Vagina (tissue), 2 donors: ENCODE results near the gene MRFAP1L1. TPM values are rescaled to one million over a fixed set of nuclear protein-coding genes. Genes with fewer than 3 reads are reported as not detected.
"Not testable (repeated sequence)": the region's sequence is repeated elsewhere in the genome, so short reads cannot be mapped to it uniquely, and the experiment has no call there.

Experiments
- DNase-seq, 2 donors: peaks; one replicate each; pipeline ENCODE4 v3.0.0-alpha.2; 2017; ENCODE audit errors: extremely low spot score in 2 of 2
- H3K27ac ChIP-seq: fragments of 200-600 bp; sonication (generic); one replicate; pipeline ENCODE4 v1.5.1; 2019
- H3K27me3 ChIP-seq: fragments of 200-600 bp; sonication (generic); one replicate; pipeline ENCODE4 v1.5.1; 2019
- H3K36me3 ChIP-seq, 2 donors: fragments of 200-600 bp; sonication (generic); one replicate each; pipeline ENCODE4 v1.5.1; 2017 to 2019
- H3K4me1 ChIP-seq: fragments of 200-600 bp; sonication (generic); one replicate; pipeline ENCODE4 v1.5.1; 2019
- H3K4me3 ChIP-seq, 2 donors: fragments of 200-600 bp; sonication (generic); 1 replicate in 1 of 2; 2 replicates in 1 of 2; pipeline ENCODE4 v1.5.1; 2016 to 2019
- H3K9me3 ChIP-seq: fragments of 200-600 bp; sonication (generic); one replicate; pipeline ENCODE4 v1.5.1; 2019
- CTCF ChIP-seq, 3 experiments: fragments of 450-650 bp in 2 of 3; fragments of 200-600 bp in 1 of 3; sonication (generic) in 1 of 3; IDR thresholded peaks; one replicate each; pipeline ENCODE4 v1.5.1; 2017 to 2019; ENCODE audit warnings: antibody characterized with exemption in 3 of 3, mild to moderate bottlenecking in 2 of 3, moderate library complexity in 2 of 3
- POLR2A ChIP-seq, 2 donors: fragments of 450-650 bp; IDR thresholded peaks; one replicate each; pipeline ENCODE4 v1.6.1; 2017; ENCODE audit warnings: antibody characterized with exemption in 2 of 2, mild to moderate bottlenecking in 2 of 2, moderate library complexity in 2 of 2
- POLR2AphosphoS5 ChIP-seq, 2 donors: sonication (generic); formaldehyde crosslinking; IDR thresholded peaks; one replicate each; pipeline ENCODE4 v1.9.0; 2017; ENCODE audit warnings: antibody characterized with exemption in 2 of 2, mild to moderate bottlenecking in 2 of 2, low read depth in 1 of 2; ENCODE audit not compliant: insufficient read depth in 1 of 2
- intact Hi-C: fragments of 100-400 bp; cut with DNase I; formaldehyde crosslinking; loops from one replicate; pipeline ENCODE4 v1.15.1; 2023
- total RNA-seq: library from RNA; depleted of rRNA; stranded (reverse); fragments of >200 nt; gene quantifications from one replicate; pipeline ENCODE4 v1.2.3, GENCODE V29; 2016

The MRFAP1L1 gene
- total RNA-seq, 1 donor from 2014 or later: 73.9 TPM

DNA sequence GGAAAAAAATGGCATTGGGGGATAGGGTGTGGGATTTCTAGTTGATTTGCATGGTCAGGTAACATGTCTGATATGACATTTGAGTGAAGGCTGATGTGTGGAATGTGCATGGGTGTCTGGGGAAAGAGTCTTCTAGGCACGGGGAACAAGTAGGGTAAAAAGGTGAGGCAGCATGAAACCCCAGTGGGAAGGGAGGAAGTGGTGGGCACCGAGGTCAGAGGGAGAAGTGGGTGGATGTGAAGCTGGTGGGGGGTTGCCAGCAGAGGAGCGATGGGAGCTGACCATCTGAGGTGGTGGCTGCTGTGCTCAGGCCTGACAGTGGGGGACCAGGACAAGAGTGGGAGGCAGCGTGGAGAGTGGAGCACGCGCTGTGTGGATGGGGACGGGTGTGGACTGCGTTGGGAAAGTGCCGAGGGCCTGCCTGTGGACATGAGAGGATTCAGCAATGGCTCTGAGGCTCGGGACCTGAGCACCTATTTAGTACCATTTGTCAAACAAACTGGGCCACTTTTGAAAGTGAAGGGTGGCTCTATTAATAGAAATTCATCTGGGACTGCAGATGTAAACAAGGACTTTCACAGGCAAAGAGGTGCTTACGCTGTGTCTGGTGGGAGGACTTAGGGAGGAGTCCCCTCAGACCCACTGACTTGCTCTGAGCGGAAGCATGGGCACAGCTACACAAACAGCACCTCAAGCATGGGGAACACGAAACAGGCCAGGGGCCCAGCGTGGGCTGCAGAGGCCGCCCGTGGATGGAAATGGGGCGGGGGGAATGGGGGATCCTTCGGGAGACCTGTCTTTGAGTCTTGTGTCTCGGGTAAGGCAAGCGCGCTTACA, 32.7 kb downstream of the MRFAP1L1 start:
- intact Hi-C loops: no loop called here
- no peak overlapping the region for H3K4me3 ChIP-seq
- no peak for DNase-seq
- TF ChIP-seq POLR2AphosphoS5 (IDR thresholded peaks at IDR 0.05; ENCODE audit: insufficient read depth in 1 of 2, low read depth in 1 of 2) (no peak), POLR2A (IDR thresholded peaks at IDR 0.05) (no peak), CTCF (IDR thresholded peaks at IDR 0.05) (no peak)
- peaks cover 40% of the 10 kb centered on the region for H3K4me1 ChIP-seq
- no peaks in the 10 kb centered on the region for H3K27me3 ChIP-seq
- no peak overlapping the region for H3K27ac ChIP-seq
- H3K36me3 ChIP-seq: no peaks in the 10 kb centered on the region
- H3K9me3 ChIP-seq: no peaks in the 10 kb centered on the region

- Histone ChIP-seq H3K36me3 (no peaks in the 10 kb centered on the region), H3K4me1 (peaks cover 40% of the 10 kb centered on the region), H3K27me3 (no peaks in the 10 kb centered on the region), H3K27ac (peak overlapping the region; percentile 75), H3K9me3 (no peaks in the 10 kb centered on the region), H3K4me3 (peak overlapping the region; percentile 58 to 71)
- no peak for TF ChIP-seq POLR2AphosphoS5 (IDR thresholded peaks at IDR 0.05; ENCODE audit: insufficient read depth in 1 of 2, low read depth in 1 of 2)
- peak in 1 of 3 experiments; percentile 25 for TF ChIP-seq CTCF (IDR thresholded peaks at IDR 0.05)
- no peak for DNase-seq
- intact Hi-C loops: no loop called here
These were observed 35.0 kb downstream of the MRFAP1L1 start for GRCh38 chr4:6674500-6675149.

DNA sequence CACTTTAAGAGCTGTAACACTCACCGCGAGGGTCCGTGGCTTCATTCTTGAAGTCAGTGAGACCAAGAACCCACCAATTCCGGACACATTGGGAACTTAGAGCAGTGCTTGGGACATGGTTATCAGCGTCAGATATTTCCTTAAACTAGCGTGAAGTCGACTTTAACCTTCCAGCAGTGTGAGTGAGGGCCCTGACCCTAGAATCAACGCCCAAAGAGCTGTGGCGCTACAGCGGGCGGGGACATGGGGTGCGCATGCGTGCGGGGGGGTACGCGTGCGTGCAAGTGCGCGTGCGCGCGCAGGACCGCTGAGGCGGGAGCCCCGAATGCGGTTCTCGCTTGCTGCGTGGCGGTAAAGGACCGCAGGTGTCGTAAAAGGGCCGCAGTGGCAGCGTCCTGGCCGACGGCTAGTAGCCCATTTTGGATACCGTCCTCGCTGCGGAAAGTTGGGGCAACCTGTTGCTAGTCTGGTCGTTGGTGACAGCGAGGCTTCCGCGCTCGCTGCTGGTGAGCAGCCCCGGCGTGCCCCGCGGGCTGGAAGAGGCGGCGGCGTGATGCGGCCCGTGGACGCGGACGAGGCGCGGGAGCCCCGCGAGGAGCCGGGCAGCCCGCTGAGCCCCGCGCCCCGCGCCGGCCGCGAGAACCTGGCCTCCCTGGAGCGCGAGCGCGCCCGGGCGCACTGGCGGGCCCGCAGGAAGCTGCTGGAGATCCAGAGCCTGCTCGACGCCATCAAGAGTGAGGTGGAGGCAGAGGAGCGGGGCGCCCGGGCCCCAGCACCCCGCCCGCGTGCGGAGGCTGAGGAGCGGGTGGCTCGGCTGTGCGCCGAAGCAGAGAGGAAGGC, 35.8 kb downstream of the MRFAP1L1 start:
- H3K27me3 ChIP-seq: no peaks in the 10 kb centered on the region
- peak overlapping the region; percentile 58 to 71 for H3K4me3 ChIP-seq
- H3K9me3 ChIP-seq: no peaks in the 10 kb centered on the region
- intact Hi-C loops: no loop called here
- TF ChIP-seq POLR2AphosphoS5 (IDR thresholded peaks at IDR 0.05; ENCODE audit: insufficient read depth in 1 of 2, low read depth in 1 of 2) (peak; percentile 88 to 91), CTCF (IDR thresholded peaks at IDR 0.05) (no peak), POLR2A (IDR thresholded peaks at IDR 0.05) (peak in 1 of 2 donors; percentile 20)
- H3K27ac ChIP-seq: peak overlapping the region; percentile 75
- no peaks in the 10 kb centered on the region for H3K36me3 ChIP-seq
- H3K4me1 ChIP-seq: peaks cover 40% of the 10 kb centered on the region
- peak in 1 of 2 donors; percentile 94 for DNase-seq

GRCh38 chr4:6673191-6673659, 36.4 kb downstream of the MRFAP1L1 start:
- intact Hi-C loops, DNase-seq, H3K36me3 ChIP-seq, H3K27me3 ChIP-seq, H3K9me3 ChIP-seq: not testable (repeated sequence)
- peak overlapping the region; percentile 75 for H3K27ac ChIP-seq
- H3K4me1 ChIP-seq: peaks cover 40% of the 10 kb centered on the region
- peak overlapping the region; percentile 58 to 71 for H3K4me3 ChIP-seq

DNA sequence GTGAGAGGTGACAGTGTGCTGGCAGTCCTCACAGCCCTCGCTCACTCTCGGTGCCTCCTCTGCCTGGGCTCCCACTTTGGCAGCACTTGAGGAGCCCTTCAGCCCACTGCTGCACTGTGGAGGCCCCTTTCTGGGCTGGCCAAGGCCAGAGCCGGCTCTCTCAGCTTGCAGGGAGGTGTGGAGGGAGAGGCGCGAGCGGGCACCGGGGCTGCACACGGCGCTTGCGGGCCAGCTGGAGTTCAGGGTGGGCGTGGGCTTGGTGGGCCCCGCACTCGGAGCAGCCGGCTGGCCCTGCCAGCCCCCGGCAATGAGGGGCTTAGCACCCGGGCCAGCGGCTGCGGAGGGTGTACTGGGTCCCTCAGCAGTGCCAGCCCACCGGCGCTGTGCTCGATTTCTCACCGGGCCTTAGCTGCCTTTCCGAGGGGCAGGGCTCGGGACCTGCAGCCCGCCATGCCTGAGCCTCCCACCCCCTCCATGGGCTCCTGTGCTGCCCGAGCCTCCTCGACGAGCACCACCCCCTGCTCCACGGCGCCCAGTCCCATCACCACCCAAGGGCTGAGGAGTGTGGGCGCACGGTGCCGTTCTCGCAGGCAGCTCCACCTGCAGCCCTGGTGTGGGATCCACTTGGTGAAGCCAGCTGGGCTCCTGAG, 37.0 kb downstream of the MRFAP1L1 start:
- intact Hi-C loops, H3K9me3 ChIP-seq, H3K27ac ChIP-seq, H3K36me3 ChIP-seq, DNase-seq, H3K4me3 ChIP-seq, H3K27me3 ChIP-seq: not testable (repeated sequence)
- H3K4me1 ChIP-seq: peaks cover 40% of the 10 kb centered on the region
